B cell (primary cell): Measurements from ENCODE around the gene GRM8. TPM values are rescaled to one million over a fixed set of nuclear protein-coding genes. Genes with fewer than 3 reads are reported as not detected.

Source experiments
- ATAC-seq: fragments of 200-7000 bp; cut with Tn5 transposase; one replicate; pipeline ENCODE4 v1.10.0; 2021; ENCODE audit warnings: low read depth, mild to moderate bottlenecking, moderate number of reproducible peaks, moderate library complexity
- CTCF ChIA-PET: fragments of 350-600 bp; sonication (Branson Sonifier 250); formaldehyde crosslinking; loops from one replicate; lab custom pipeline; 2021; ENCODE audit warnings: antibody characterized with exemption, inconsistent platforms; lab: Charles Lee
- POLR2A ChIA-PET: fragments of 350-600 bp; sonication (Branson Sonifier 250); formaldehyde crosslinking; loops from one replicate; lab custom pipeline; 2021; ENCODE audit warnings: antibody characterized with exemption; lab: Charles Lee
- DNase-seq: peaks from one replicate; pipeline ENCODE4 v3.0.0; 2013
- H2AFZ ChIP-seq: 2 replicates; pipeline ENCODE4 v1.6.1; 2012; ENCODE audit warnings: mild to moderate bottlenecking, low read depth, low read length; ENCODE audit not compliant: insufficient read depth, poor library complexity, severe bottlenecking
- H3K27ac ChIP-seq, 2 donors: 1 replicate in 1 of 2; 2 replicates in 1 of 2; pipeline ENCODE4 v1.5.1; 2012 to 2013; ENCODE audit warnings: low read length in 2 of 2, mild to moderate bottlenecking in 2 of 2, moderate library complexity in 1 of 2
- H3K27me3 ChIP-seq, 4 experiments: fragments of 200-600 bp in 1 of 4; sonication (generic) in 1 of 4; replicated peaks in 1 of 4; 1 replicate in 2 of 4; 2 replicates in 2 of 4; pipeline versions ENCODE4 v1.6.1 to v1.7.0; 2013 to 2016; ENCODE audit warnings: low read length in 3 of 4, mild to moderate bottlenecking in 2 of 4, mixed read lengths in 1 of 4, moderate library complexity in 1 of 4; ENCODE audit not compliant: insufficient read depth in 4 of 4, control insufficient read depth in 3 of 4; ENCODE audit errors: control extremely low read depth in 1 of 4
- H3K36me3 ChIP-seq, 2 experiments: replicated peaks in 1 of 2; 1 replicate in 1 of 2; 2 replicates in 1 of 2; pipeline versions ENCODE4 v1.6.1 to v1.7.1; 2013; ENCODE audit warnings: low read length in 1 of 2; ENCODE audit not compliant: insufficient read depth in 2 of 2, control insufficient read depth in 1 of 2; ENCODE audit errors: control extremely low read depth in 1 of 2, extremely low read depth in 1 of 2
- H3K4me1 ChIP-seq, 2 donors: fragments of 200-600 bp in 1 of 2; sonication (generic) in 1 of 2; 1 replicate in 1 of 2; 2 replicates in 1 of 2; pipeline versions ENCODE4 v1.5.1 to v1.6.1; 2013 to 2017; ENCODE audit warnings: low read length in 2 of 2; ENCODE audit not compliant: control insufficient read depth in 2 of 2, insufficient read depth in 2 of 2
- H3K4me2 ChIP-seq: replicated peaks from 2 replicates; pipeline ENCODE3; 2012; ENCODE audit warnings: mild to moderate bottlenecking, low read depth, low read length; ENCODE audit not compliant: poor library complexity, severe bottlenecking
- H3K4me3 ChIP-seq, 5 experiments: fragments of 200-600 bp in 1 of 5; sonication (generic) in 1 of 5; 1 replicate in 3 of 5; 2 replicates in 2 of 5; pipeline versions ENCODE4 v1.5.1 to v1.7.0; 2011 to 2016; ENCODE audit warnings: low read length in 4 of 5, mild to moderate bottlenecking in 4 of 5, low read depth in 2 of 5, control low read depth in 1 of 5, moderate library complexity in 1 of 5; ENCODE audit not compliant: insufficient read depth in 1 of 5; ENCODE audit errors: control extremely low read depth in 1 of 5, extremely low read depth in 1 of 5
- H3K79me2 ChIP-seq: fragments of 200-600 bp; sonication (generic); one replicate; pipeline ENCODE4 v1.6.0; 2016; ENCODE audit warnings: low read length; ENCODE audit not compliant: control insufficient read depth, insufficient read depth
- H3K9ac ChIP-seq: fragments of 200-600 bp; sonication (generic); 2 replicates; pipeline ENCODE4 v1.6.1; 2017; ENCODE audit warnings: mild to moderate bottlenecking, low read length, moderate library complexity
- H3K9me3 ChIP-seq, 3 donors: one replicate each; pipeline versions ENCODE4 v1.6.1 to v1.7.1; 2013; ENCODE audit warnings: low read length in 2 of 3; ENCODE audit not compliant: control insufficient read depth in 2 of 3, insufficient read depth in 1 of 3; ENCODE audit errors: control extremely low read depth in 1 of 3
- H4K20me1 ChIP-seq: 2 replicates; pipeline ENCODE4 v1.6.0; 2012; ENCODE audit warnings: mild to moderate bottlenecking, low read length; ENCODE audit not compliant: insufficient read depth, control insufficient read depth, poor library complexity, severe bottlenecking
- H3K27ac Mint-ChIP-seq: one replicate; pipeline ENCODE4 v1.8.0; 2021; ENCODE audit warnings: mixed read lengths
- H3K27me3 Mint-ChIP-seq: one replicate; pipeline ENCODE4 v1.8.0; 2021; ENCODE audit warnings: mixed read lengths
- H3K4me1 Mint-ChIP-seq: one replicate; pipeline ENCODE4 v1.8.0; 2021; ENCODE audit warnings: mixed read lengths
- H3K4me3 Mint-ChIP-seq: one replicate; pipeline ENCODE4 v1.8.0; 2021; ENCODE audit warnings: mixed read lengths
- H3K9me3 Mint-ChIP-seq: one replicate; pipeline ENCODE4 v1.8.0; 2022; ENCODE audit warnings: mixed read lengths; ENCODE audit not compliant: insufficient read depth
- CTCF ChIP-seq: fragments of 200-600 bp; IDR thresholded peaks from one replicate; pipeline ENCODE4 v1.8.0; 2022; ENCODE audit warnings: antibody characterized with exemption, mild to moderate bottlenecking
- EZH2 ChIP-seq: IDR thresholded peaks from 2 replicates; pipeline ENCODE4 v1.6.1; 2012; ENCODE audit warnings: borderline replicate concordance, low read depth, mild to moderate bottlenecking, moderate library complexity, low read length; ENCODE audit not compliant: insufficient read depth, poor library complexity, severe bottlenecking
- WGBS: methylation state at CpG from one replicate; pipeline ENCODE4 v1.1.5; 2013; ENCODE audit warnings: missing lambda C conversion rate; ENCODE audit not compliant: insufficient coverage; 5-methylcytosine and 5-hydroxymethylcytosine counted together
- intact Hi-C: fragments of 100-400 bp; cut with micrococcal nuclease; formaldehyde crosslinking; loops from one replicate; pipeline ENCODE4 v1.10.0; 2022
- polyA plus RNA-seq: library from polyadenylated mRNA; depleted of rRNA; stranded (reverse); fragments of >200 nt; gene quantifications from 2 replicates; pipeline ENCODE4 v1.2.3, GENCODE V29; 2012
- total RNA-seq, 2 donors: library from RNA; stranded (reverse); fragments of 120-200 nt in 1 of 2; gene quantifications; 1 replicate in 1 of 2; 2 replicates in 1 of 2; pipeline versions ENCODE4 v1.2.3 to v1.2.4, GENCODE V29; 2013 to 2022

GRM8 gene
- total and polyA plus RNA-seq, 2 donors (not counting 1 experiment from before 2014, with no cell fraction given): not detected

- Histone ChIP-seq H3K27ac (no peak overlapping the region), H3K4me3 (no peak overlapping the region), H3K4me1 (no peaks in the 10 kb centered on the region), H3K9me3 (no peaks in the 10 kb centered on the region), H3K9ac (no peak overlapping the region), H3K36me3 (no peaks in the 10 kb centered on the region), H2AFZ (no peak overlapping the region), H4K20me1 (no peaks in the 10 kb centered on the region), H3K79me2 (no peaks in the 10 kb centered on the region), H3K27me3 (peaks cover 0 to 10% (median 5%) of the 10 kb centered on the region in 4 experiments), H3K4me2 (no peak overlapping the region)
- TF ChIP-seq EZH2 (no peak), CTCF (no peak)
- CTCF ChIA-PET: interaction anchor here (0.6 kb wide), 1 partner anchor 251 kb away, joined by 3 read pairs; no protein-coding TSS in a partner anchor
- H3K9me3 Mint-ChIP-seq: no peaks in the 10 kb centered on the region
- H3K4me1 Mint-ChIP-seq: no peaks in the 10 kb centered on the region
- H3K27ac Mint-ChIP-seq: no peak overlapping the region
- peaks cover 22% of the 10 kb centered on the region for H3K27me3 Mint-ChIP-seq
- POLR2A ChIA-PET: no interaction called here
- no peak overlapping the region for H3K4me3 Mint-ChIP-seq
- intact Hi-C loops: no loop called here
- DNase-seq (no peak), ATAC-seq (no peak)
Observed at GRCh38 chr7:127231415-127231814, 21.3 kb downstream of the GRM8 start.

DNA sequence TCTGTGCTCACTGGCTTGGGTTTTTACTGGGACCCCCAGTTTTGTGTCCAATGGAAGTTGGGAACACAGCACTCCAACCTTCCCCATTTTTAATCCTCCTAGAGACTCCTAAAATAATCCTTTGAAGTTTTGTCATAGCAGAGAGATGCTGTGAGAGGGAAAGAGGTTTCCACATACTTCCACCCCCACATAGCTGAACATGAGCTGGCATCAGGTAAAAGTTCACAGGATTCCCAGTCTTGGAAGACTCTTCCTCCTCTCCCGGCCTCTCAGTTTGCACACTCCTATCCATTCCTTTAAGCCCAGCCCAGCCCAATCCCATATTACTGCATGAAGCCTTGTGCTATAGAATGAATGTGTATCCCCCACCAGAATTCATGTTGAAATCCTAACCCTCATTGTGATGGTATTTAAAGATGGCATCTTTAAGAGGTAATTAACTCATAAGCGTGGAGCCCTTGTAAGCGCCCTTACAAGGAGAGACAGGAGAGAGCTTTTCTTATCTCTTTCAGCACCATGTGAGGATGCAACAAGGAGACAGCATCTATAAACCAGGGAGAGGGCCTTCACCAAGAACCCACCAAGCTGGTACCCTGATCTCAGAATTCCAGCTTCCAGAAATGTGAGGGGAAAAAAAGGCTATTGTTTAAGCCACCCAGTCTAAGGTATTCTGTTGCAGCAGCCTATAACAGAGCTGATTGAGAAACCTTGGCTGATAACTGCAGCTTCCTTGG is 22.4 kb downstream of the GRM8 start:
- H3K27me3 Mint-ChIP-seq: peaks cover 22% of the 10 kb centered on the region
- DNase-seq (no peak), ATAC-seq (no peak)
- Histone ChIP-seq H3K9ac (no peak overlapping the region), H3K4me2 (no peak overlapping the region), H3K9me3 (no peaks in the 10 kb centered on the region), H3K79me2 (no peaks in the 10 kb centered on the region), H3K27ac (no peak overlapping the region), H3K27me3 (peaks cover 0 to 10% (median 5%) of the 10 kb centered on the region in 4 experiments), H3K36me3 (no peaks in the 10 kb centered on the region), H2AFZ (no peak overlapping the region), H3K4me1 (no peaks in the 10 kb centered on the region), H3K4me3 (no peak overlapping the region), H4K20me1 (no peaks in the 10 kb centered on the region)
- TF ChIP-seq CTCF: no peak
- TF ChIP-seq EZH2: no peak
- 100% methylated on average over 3 of the region's 3 CpGs for WGBS
- no peak overlapping the region for H3K4me3 Mint-ChIP-seq
- intact Hi-C loops: no loop called here
- no peaks in the 10 kb centered on the region for H3K4me1 Mint-ChIP-seq
- no peak overlapping the region for H3K27ac Mint-ChIP-seq
- no peaks in the 10 kb centered on the region for H3K9me3 Mint-ChIP-seq
- ChIA-PET CTCF (no interaction called here), POLR2A (no interaction called here)
